NCI-H2171 (cell line): Measurements from ENCODE around the gene MBNL2.
A peak's percentile ranks its signal among the peaks of the same experiment; 100 is the strongest.

Source experiments
- DNase-seq: peaks from one replicate; lab custom pipeline; 2025; lab: John Stamatoyannopoulos, UW

MBNL2 gene

DNA sequence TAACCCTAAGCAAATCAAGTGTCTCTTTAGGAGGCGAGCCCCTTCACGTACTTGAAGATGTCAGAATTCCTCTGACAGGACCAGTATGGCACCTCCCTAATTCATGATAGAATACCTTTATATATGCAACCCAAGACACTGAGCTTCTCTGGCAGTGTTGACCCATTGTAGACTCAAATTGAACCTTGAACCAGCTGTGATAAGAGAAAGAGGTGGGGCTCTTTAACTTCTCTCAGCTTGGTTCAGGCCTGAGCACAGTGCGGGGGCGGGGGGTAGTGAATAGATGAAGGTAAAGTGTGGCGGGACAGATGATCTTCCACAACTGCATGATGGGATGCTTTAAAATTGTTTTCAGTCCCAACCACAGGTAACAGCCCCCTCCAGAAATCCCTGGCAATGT is 12.1 kb downstream of the MBNL2 start:
- no peak for DNase-seq

DNA sequence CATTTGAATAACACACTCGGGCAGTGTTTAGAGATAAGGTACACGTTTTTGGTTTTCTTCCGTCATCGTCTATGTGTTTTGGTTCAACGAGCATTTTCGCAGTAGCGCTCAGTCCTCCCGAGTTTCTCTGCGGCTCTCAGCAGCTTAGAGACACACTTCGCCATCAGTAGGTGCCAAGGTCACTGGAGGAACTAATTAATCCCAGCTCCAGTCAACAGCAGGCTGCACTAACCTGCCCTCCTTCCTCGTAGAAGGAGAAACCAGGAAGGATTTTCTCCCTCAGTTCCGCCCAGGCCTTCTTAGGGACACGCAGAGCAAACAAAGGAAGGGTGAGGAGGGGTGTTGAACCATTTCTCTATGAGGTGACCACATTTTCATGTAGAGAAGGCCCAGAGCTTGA is 12.6 kb downstream of the MBNL2 start:
- no peak for DNase-seq

GRCh38 chr13:97235549-97236231 is 13.6 kb downstream of the MBNL2 start:
- DNase-seq, result peak; percentile 65

DNA sequence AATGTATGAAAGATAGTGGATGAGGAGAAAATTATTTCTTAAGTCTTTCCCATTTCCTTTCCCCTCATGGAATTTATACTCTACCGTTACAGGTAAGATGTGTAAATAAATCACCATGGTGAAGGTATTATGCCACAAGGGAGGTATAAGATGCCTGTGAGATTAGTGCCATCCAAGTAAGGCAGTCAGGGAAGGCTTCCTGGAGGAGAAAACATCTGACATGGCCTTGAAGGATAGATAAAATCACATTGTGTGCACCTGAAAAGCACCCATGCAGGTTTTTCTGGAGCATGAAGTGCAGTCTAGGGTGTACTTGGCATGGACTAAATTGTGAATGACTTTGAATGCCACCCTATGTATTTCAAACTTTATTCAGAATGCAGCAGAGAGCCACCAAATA is 15.3 kb downstream of the MBNL2 start:
- no peak for DNase-seq

- no peak for DNase-seq
Measured at GRCh38 chr13:97238432-97238831, 16.3 kb downstream of the MBNL2 start.

- no peak for DNase-seq
Measured at GRCh38 chr13:97238883-97239282, 16.8 kb downstream of the MBNL2 start.

DNA sequence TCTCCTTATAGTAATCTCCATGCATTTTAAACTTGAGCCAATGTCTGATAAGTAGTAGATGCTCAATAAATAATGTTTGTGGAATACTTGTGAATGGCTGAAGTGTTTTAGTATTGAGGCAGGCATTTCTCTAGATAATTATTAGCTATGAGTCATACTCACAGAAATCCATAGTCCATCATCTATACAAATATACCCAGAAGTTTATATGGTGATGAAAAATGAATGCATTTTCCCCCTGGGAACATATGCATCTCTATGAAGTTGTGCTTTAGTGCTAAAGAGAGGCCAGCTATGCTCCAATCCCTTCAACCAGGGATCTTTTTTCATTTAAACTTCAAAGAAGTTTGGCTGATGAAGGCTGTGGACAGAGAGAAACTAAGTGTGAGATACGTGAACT is 17.2 kb downstream of the MBNL2 start:
- no peak for DNase-seq

DNA sequence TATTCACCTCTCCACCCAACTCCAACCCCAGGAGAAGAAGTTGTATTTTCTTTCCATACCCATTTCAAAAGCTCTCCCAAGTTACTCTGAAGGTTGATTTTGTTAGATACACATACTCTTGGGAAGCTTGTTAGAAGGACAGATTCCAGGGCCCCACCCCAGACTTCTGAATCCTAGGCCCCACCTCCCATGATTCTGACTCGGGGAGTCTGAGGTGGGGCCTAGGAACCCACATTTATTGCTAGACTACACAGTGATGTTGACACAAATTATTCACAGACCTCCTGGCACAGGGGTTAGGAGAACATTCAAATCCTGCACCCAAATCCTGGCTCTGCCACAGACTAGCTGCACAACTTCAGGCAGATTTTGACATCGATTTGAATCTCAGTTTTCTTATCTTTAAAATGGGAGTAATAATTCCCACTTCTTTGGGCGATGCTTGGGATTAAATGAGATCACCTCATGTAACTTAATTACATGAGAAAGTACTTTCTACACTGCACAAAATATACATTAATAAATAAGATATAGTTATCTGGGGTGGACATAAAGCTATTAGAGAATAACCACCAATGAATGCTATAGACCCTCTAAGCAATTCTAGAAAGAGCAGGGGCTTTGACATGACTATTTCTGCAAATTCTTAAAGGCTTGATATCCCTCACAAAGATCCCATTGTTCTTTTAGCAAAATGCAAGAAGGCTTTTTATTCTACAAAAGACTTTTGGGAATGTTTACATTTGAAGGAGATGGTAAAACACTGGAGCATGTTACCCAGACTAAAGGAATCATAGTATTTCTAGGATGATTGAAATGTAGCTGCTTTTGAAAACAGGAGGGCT is 18.0 kb downstream of the MBNL2 start:
- no peak for DNase-seq

- no peak for DNase-seq
Measured at GRCh38 chr13:97240788-97241734, 18.9 kb downstream of the MBNL2 start.

GRCh38 chr13:97241761-97242160 is 19.6 kb downstream of the MBNL2 start:
- DNase-seq, result no peak

- DNase-seq, result no peak
Measured at GRCh38 chr13:97242755-97243497, 20.8 kb downstream of the MBNL2 start.

GRCh38 chr13:97243915-97244781 is 22.0 kb downstream of the MBNL2 start:
- no peak for DNase-seq

DNA sequence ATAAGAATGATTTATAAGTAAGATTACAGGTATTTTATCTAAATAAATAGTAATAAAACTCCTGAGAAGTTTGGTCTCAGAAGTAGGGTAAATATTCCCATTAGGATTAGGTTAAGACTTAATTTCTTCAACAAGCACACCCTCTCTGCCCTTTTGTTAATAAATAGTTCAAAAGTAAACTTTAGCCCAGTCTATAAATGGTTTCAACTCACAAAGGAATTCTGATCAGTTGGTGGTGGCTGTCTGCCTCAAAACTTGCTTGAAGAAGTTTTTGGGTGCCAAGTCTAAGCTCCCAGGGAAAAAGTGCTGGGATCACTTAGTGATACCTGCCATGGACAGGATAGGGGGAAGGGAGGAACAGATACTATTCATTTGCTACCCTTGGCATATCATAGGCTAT is 22.9 kb downstream of the MBNL2 start:
- no peak for DNase-seq

DNA sequence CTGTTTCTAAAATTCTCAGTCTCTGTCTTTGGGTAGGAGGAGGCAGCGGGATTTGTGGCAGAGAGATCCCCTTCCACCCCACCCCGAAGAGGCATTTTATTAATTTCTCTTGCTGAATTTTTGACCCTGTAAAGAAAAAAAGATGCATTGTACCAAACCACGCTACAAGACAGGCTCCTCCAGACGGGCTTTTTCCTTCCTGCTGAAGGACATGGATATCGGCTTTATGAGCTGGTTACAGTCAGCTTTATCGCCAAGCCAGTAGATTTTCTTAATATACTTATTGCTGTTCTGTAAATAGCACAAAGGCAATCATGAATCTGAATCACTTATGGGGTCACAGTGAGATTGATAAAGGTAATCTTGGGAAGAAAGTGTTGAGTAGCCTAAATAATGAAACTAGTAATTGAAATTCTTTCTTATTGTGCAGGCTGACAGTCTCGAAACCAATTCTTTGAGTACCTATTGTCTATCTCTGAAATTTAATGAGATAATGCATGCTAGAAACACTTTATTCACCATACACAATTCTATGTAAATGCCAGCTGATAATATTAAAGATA is 24.5 kb downstream of the MBNL2 start:
- no peak for DNase-seq

- DNase-seq, result no peak
Measured at GRCh38 chr13:97248243-97248642, 26.1 kb downstream of the MBNL2 start.

GRCh38 chr13:97249093-97249795 is 27.1 kb downstream of the MBNL2 start:
- no peak for DNase-seq

- no peak for DNase-seq
Measured at GRCh38 chr13:97249796-97250495, 27.8 kb downstream of the MBNL2 start.

DNA sequence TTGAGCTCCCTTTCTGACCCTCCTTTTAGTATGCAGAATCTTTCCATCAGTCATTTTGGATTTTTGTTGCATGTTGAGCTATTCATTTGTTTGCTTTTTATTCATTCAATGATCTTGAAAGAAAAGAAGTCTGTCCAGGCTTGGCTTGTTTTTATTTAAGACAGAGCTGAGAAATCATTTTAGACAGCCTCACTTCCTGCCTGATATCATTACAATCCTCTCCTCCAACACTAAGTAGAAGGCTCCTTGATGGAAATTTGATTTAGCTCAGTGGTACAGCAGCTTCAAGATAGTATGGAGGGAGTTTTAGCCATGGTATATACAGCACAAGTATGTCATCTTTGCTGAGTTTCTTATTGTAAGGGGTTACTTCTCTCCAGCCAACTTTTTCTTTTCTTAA is 28.4 kb downstream of the MBNL2 start:
- DNase-seq, result no peak

DNA sequence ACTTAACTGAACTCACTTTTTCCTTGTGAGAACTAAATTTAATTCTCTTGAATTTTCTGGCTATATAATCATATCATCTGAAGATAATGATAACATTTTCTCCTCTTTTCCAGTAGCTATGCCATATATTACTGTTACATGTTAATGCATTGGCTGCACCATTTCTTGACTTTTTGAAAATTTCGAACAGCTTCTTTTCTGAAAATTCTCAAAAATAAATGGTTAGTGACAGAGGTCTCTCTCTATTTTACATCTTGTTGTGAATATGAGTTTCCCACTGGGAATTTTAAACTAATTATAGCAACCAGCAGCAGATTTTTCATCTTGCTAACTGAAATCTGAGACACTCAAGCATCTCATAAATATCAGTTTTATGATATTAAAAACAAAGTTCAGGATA is 30.6 kb downstream of the MBNL2 start:
- peak; percentile 31 for DNase-seq
